HG02973 (cell line): Measurements from ENCODE around the gene CLUH.
"Not testable (repeated sequence)": the region's sequence is repeated elsewhere in the genome, so short reads cannot be mapped to it uniquely, and the experiment has no call there.

Source experiments
- ATAC-seq: cut with Tn5 transposase; IDR thresholded peaks from one replicate; pipeline ENCODE4 v1.9.1; 2021; ENCODE audit warnings: moderate library complexity; ENCODE audit not compliant: unreplicated experiment

CLUH gene

DNA sequence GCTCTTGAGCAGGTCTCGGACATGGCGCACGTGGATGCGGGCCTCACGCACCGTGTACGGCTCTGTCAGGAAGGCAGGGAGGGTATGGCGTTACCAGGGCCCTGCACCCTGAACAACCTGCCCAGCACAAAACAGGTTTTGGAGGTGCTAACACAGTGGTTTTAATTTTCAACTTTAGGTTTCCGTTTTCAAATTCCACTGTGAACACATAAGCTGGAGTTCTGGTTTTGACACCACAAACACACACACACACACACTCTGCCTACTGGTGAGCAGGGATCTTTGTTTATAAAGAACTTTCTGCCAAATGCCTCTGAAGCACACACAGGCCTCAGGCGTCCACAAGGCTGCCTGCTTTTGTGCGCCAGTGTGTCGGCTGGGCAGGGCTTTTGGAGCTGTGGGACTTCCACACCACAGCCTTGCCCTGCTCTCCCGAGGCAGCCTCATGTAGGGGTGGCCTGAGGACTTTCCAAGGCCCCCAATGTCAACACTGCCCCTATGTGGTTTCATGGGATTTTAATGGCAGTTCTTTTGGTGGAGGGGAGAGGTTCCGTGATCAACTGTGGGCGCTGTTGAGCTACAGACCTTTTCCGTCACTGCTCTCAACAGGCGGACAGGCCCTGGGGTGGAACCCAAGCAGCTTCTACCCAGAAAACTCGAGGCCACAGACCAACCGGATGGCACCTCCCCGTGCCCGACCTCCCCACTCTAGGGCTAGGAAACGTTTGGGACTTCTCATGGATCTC, 9.4 kb downstream of the CLUH start:
- no peak for ATAC-seq

DNA sequence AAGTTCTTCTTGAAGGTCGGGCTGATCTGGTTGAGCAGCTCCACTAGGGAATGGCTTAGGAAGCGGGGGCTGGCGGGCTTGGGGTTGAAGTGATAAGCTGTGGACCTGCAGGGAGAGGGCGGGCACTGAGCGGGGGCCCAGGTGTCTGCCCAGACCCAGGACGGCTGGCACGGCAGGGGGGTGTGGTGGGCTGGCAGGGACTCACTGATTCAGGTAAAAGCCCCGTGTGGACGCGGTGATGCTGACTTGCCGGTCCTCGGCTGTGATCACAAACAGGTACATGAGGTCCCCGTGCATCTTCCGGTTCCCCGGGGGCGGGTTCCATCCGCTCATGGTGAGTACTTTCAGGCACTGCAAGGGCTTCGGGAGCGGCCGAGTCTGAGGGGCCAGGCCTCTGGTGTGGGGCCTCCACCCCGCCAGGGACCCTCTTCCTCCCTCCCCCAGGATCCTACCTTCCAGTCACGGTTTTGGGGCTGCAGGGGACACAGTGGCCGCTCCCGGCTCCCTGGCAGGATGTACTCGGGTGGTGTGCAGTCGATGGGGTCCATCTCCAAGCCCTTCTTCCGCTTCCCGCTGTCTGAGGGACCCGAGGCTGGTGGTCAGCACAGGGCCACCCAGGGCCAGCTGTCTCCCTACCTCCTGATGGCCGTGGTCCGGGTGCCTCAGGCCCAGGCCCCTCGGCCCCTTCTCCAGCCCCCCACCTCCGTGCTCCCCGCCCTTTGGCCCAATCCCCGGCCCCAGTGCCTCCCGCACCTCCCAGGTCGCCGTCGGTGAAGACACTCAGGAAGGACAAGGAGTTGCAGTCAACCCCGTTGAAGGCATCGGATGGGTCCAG, 10.2 kb downstream of the CLUH start:
- ATAC-seq = no peak

DNA sequence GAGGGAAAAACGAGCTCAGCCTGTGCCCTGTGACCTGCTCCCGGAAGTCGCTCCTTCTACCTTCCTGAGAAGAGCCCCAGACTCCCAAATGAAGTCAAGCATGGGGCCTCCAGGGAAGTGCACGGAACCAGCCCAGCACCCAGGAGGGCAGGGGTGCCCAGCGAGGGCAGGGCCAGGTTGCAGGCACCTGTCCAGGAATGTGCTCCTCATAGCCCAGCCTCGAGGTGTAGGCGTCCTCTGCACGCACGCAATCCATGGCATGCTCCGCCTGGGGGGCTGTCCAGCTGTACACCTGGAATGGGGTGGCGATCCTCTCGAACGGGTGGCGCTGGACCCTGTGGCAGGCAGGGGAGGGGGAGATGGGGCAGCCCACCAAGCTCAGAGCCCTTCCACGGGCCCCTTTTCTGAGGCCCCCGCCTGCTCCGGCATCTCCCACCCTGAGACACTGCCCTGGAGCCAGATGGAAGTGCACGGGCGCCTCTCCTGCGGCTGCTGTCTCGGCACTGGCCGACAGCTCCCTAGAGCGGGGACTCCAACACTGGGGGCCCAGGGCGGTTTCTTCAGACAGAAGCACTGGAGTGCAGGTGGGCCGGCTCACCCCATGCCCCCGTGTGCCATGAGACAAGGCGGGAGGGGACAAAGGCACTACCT, 10.9 kb downstream of the CLUH start:
- ATAC-seq = no peak

DNA sequence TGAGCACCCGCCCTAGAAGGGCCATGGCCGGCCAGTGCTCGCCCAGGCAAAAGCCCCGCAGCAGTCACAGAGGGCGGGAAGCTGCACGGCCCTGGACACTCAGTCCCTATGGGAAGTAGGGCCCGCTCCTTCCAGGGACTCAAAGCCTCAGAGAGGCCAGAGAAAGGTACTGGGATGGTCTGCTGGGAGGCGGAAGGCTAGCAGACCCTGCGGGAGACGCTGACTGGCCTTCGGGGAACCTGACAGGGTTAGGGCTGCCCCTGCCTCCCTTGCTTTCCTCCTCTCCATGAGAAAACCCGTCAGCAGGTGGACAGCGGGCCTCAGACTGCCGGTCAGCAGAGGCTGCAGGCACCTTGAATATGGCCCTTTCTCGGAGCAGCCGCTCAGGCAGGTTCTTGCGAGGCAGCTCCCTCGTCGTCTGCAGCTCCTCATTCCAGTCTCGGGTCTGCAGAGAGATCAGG, 11.5 kb downstream of the CLUH start:
- ATAC-seq = no peak

DNA sequence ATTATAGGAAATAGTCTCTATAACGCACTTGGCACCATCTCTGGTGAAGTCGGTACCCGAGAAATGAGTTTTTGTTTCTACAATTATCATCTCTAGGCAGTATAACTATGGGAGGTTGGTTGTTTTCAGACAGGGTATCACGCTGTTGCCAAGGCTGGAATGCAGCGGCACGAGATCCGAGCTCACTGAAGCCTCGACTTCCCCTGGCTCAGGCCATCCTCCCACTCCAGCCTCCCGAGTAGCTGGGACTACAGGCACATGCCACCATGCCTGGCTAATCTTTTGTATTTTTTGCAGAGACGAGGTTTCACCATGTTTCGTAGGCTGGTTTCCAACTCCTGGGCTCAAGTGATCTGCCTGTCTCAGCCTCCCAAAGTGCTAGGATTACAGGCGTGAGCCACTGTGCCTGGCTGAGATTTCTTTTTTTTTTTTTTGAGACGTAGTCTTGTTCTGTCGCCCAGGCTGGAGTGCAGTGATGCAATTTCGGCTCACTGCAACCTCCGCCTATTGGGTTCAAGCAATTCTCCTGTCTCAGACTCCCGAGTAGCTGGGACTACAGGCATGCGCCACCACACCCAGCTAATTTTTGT, 12.3 kb downstream of the CLUH start:
- not testable (repeated sequence) for ATAC-seq

DNA sequence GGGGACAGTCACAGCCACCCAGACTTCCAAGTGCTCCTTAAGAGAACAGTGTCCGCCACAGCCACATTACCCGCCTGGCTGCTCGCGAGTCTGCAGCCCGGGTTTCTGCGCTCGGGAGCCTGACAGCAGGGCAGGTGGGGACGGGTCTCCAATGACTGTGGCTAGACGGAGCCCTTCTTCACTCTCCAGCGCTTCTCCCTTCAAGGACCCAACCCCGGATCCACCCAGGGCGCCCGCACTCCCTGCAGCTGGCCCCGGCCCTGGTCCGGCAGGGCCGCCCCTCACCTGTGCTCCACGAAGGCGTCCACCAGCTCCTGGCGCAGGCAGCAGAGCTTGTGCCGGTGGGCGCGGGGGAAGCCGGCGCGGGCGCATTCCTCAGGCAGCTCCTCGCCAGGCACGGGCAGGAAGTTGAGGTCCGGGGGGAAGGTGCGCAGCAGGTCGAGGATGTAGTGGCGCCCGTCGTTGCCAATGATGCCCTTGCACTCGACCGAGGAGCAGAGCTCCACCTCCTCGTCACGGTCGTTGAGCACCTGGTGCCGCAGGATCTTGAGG, 13.9 kb downstream of the CLUH start:
- ATAC-seq = no peak

DNA sequence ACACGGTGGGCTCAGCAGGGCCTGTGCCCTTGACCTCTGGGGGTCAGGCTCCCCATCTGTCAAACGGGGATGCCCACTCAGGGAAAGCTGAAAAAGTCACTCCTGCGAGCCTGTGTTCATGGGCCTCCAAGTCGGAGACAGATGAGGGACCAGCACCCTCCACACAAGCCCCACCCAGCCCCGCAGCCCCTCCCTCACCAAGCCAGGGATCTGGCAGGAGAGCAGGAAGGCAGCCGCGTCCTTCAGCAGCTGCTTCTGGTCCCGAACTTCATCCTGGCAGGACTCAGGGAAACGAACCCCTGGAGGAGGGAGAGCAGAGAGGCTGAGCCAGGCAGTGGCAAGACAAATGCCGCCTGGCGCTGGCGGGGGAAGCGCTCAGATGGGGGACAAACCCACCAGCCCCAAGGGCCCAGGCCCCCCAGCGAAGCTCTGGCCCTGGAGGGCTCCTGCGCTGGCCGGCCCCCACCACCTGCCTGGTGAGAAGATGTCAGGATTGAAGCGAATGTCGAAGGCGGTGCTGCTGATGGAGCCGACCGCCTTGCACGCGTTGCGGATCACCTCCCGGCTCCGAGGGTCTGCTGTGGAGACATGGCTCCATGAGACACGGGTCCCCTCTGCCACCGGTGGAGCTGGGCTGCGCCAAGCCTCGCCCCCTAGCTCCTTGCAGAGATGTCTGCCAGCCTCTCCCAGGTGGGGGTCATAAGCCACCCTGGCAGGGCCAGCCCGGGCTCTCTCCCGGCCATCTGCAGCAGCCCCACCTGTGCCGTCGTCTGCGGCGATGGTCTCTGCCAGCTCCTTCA, 15.4 kb downstream of the CLUH start:
- no peak for ATAC-seq

DNA sequence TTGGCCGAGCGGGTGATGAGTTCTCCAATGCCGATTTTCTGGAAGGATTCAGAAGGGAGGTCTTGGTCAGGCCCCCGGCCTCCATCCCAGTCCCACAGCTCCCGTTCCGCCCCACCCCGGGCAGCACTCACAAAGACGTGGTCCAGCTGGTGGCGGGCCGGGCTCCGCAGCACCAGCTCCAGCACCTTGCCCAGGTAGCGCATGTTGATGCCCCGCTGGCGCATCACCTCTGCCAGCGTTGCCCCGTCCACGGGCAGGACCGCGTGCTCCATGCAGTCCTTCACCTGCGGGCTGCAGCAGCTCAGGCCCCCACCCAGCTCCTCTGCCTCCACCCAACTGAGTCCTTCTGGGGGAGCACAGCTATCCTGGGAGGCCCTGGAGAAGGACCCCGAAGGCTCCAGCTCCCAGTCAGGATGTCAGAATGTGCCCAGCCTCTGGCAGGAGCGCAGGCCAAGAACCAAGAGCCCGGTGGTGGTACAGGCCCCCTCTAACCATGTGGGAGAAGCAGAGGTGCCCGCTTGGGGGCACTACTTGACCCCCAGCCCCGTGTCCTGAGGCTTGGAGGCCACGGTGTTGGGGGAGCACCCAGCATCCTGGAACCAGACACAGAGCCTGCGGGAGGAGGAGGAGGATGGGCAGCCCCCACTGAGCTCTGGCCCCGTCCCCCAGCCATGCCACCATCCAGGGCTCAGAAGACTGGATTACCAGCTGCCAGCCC, 16.2 kb downstream of the CLUH start:
- ATAC-seq = no peak

DNA sequence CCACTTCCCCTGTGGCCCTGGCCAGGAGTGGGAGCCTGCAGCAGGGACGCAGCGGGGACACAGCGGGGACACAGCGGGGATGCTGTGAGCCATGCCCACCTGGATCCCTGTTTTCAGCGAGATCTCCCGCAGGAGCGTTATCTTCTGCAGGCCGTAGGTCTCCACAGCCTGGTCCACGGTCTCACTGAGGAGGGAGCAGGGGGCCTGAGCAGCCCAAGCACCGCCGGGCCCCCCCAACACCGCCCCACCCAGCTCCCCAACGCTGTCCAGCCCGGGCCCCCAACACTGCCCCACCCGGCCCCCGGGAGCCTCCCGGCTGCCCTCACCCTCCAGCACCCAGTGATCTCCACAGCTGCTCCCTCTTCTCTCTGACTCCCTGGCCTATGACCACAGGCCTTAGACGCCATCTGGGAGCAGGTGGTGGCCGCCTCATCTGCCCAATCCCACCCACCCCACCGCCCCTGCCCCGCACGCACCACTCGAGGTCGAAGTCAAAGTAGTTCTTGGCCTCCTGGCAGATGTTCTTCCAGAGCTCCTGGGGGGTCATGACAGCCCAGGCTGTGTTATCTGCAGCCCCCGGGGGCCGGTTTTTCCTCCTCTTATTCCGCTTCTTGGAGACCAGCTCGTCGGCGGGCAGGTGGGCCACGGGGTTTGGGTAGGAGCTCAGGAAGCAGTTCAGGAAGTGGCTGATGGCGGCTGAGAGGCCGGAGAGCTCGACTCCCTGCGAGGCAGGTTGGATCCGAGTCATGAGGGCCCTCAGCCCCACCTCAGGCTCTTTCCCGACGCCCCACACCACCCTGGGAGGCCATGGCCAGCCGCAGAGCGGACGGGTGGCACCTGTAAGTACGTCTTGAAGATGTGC, 17.0 kb downstream of the CLUH start:
- no peak for ATAC-seq

DNA sequence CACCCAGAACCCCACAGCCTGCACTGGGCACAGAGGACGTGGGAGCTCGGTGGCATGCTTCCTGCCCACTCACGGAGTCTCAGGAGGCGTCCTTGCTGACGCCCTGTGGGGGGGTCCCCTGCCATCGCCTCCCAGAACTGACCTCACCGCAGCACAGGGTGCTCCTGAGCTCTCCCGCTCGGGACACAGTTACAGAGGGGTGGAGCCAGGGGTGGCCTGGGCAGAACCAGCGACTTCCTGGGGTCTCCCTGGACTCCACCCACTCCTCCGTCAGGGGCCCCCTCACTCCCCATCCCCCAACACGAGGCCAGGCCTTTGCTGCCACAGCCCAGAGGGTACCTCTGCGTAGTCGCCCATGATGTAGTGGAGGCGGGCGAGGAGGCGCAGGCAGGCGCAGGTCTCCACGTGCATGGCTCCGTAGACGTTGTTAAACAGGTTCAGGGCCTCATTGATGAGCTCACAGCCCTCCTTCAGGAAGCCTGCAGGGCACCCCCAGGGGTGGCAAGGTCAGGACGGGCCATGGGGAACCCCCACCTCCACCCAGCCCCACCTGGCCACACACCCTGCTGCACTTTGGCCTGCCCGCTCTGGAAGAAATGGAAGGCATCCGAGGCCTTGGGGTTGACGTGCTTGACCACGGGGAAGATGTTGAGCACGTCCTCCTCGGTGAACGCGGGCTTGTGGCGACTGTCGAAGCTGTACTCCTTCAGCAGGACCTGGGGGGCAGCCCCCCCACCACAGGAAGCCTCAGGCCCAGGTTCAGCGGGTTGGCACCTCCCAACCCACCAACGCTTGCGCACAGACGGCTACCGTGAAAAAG, 17.8 kb downstream of the CLUH start:
- ATAC-seq = no peak

DNA sequence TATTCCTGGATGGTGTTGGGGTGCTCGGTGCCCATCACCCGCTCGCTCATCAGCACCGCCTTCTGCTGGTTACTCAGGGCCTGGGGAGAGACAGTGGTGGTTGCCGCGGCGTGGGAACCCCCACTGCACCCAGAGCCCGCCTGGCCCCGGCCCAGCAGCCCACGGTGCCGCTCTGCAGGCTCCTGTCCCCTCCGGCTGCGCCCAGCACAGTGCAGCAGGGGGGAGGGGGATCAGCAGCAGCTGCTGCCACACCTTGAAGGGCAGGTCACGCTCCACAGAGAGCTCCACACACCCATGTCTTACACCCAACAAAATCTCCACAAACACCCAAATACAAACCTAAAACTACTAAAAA, 18.8 kb downstream of the CLUH start:
- no peak for ATAC-seq

DNA sequence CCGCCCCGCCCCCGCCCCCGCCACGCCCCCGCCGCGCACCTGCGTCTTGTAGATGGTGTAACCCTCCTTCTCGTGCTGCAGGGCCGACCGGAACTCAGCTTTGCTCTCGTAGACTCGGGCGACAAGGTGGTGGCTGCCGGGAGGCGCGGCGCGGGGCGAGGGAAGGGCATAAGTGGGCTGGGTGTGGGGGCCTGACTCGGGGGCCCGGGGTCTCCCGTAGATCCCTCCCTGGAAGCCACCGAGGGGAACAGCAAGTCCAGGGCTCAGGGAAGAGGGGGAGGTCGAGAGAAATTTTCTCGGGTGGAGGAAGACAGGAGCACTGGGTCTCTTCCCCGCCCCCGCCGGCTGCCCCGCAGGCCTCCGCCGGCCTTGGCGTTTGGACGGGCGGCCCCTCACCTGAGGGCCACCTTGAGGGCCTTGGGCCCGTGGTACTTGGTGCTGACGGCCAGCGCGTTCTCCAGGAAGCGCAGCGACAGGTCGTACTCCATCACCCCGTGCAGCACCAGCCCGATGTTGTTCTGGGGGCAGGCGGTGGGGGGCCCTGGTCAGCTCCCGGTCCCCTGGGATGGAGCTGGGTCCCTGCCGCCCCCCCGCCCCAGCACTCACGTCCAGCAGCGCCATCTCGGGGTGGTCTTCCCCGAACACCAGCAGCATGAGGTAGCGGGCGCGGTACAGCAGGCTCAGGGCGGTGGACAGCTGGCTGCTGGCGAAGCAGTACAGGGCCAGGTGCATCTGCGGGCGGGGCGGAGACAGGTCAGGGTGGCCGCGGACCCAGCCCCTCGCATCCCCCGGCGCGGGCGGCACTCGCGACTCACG, 19.4 kb downstream of the CLUH start:
- no peak for ATAC-seq

DNA sequence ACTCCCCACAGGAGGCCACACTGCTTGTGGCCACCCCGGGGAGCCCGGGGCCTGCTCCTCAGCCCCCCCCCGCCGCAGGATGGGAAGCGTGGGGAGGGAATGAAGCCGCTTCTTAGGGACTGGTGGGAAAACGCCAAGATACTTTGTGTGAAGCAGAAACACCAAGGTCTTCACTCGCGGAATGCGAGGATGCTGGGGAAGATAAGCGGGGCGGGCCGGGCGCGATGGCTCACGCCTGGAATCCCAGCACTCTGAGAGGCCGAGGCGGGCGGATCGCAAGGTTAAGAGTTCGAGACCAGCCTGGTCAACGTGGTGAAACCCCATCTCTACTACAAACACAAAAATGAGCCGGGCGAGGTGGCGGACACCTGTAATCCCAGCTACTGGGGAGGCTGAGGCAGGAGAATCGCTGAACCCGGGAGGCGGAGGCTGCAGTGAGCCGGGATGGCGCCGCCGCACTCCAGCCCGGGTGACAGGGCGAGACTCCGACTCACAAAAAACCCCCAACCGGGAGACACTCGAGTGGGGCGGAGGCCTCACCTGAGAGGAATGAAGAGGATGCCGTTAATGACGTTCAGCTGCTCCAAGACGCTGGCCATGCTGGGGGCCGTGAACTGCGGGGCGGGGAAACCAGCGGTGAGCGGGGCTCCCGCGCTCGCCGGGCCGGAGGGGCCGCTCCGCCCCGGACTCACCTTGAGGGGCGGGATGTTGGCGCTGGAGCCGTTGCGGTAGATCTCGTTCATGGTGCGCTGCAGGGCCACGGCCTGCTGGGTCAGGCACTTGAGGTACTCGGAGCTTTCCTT, 20.3 kb downstream of the CLUH start:
- no peak for ATAC-seq

DNA sequence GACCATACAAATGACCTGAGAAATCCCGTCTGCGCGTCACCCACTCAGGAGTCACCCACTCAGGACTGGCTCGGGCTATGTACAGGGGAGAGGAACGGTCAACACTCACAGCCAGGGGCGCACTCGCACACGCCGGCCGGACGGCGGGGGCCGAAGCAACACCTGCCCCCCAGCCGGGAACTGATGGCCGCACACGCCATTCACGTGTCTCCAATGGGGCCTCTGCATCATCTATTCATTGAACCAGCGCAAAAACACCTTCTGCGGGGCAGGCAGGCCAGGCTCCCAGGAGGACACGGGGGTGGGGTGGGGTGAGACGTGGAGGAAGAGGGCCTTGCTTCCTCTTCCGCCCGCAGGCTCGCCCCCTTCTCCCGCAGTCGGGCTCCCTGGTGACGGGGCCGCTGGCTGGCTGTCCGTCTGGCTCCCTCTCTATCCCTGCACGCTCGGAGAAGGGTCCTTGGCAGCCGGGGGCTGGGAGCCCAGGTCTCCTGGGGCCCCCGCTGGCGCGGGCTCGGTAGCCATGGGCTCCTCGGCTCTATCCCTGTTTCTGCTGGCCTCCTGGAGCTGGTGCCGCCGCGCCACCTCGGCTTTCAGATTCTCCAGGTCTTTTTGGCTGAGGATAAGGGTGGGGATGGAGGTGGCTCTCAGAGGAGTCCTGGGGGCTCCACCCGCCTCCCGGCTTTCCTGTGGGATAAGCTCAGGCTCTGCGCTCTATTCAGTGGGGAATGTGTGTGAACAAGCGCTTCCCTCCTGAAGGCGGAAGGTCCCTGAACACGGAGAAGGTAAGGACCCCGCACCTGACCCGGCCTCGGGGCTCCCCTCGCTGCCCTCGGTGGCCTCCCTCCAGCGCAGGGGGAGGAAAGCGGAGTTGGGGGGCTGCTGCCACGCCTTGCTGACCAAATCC, 21.1 kb downstream of the CLUH start:
- no peak for ATAC-seq
